HuH-7 (cell line): ENCODE data around the gene GNPAT.

Source experiments
- DNase-seq: peaks from one replicate; pipeline ENCODE4 v3.0.0; 2011; ENCODE audit warnings: low spot score

The GNPAT gene

GRCh38 chr1:231213831-231214573 is 27.0 kb upstream of the GNPAT start:
- no peak for DNase-seq

- DNase-seq: no peak
These were observed 25.9 kb upstream of the GNPAT start for GRCh38 chr1:231214918-231215680.

- no peak for DNase-seq
These were observed 25.2 kb upstream of the GNPAT start for GRCh38 chr1:231215681-231216385.

GRCh38 chr1:231216498-231216897 is 24.5 kb upstream of the GNPAT start:
- no peak for DNase-seq

- no peak for DNase-seq
These were observed 24.0 kb upstream of the GNPAT start for GRCh38 chr1:231217056-231217455.

- DNase-seq: no peak
These were observed 22.9 kb upstream of the GNPAT start for GRCh38 chr1:231218078-231218477.

- no peak for DNase-seq
These were observed 21.3 kb upstream of the GNPAT start for GRCh38 chr1:231219422-231220401.

GRCh38 chr1:231220801-231221200 is 20.2 kb upstream of the GNPAT start:
- no peak for DNase-seq

- no peak for DNase-seq
These were observed 14.9 kb upstream of the GNPAT start for GRCh38 chr1:231226156-231226555.

- DNase-seq: no peak
These were observed 9.5 kb upstream of the GNPAT start for GRCh38 chr1:231231511-231231910.

GRCh38 chr1:231232870-231233734 is 7.9 kb upstream of the GNPAT start:
- no peak for DNase-seq

- DNase-seq: peak; percentile 65
These were observed 7.1 kb upstream of the GNPAT start for GRCh38 chr1:231233735-231234417.

- no peak for DNase-seq
These were observed 6.5 kb upstream of the GNPAT start for GRCh38 chr1:231234506-231234905.

GRCh38 chr1:231235526-231236207 is 5.3 kb upstream of the GNPAT start:
- no peak for DNase-seq

- DNase-seq: no peak
These were observed 4.8 kb upstream of the GNPAT start for GRCh38 chr1:231236208-231236591.

- DNase-seq: no peak
These were observed 4.1 kb upstream of the GNPAT start for GRCh38 chr1:231236938-231237337.

GRCh38 chr1:231238298-231238697 is 2.7 kb upstream of the GNPAT start:
- DNase-seq: no peak

- DNase-seq: no peak
These were observed 505 bp upstream of the GNPAT start for GRCh38 chr1:231240531-231240882.

- DNase-seq: peak; percentile 43
These were observed 738 bp downstream of the GNPAT start for GRCh38 chr1:231241750-231242149.
